NCI-H2029 treated with DMSO at 0.1 percent for 48 hours (cell line): ENCODE measurements around the gene TMEM44.
"Not testable (repeated sequence)": the region's sequence is repeated elsewhere in the genome, so short reads cannot be mapped to it uniquely, and the experiment has no call there.

ENCODE experiments used
- DNase-seq: peaks from one replicate; lab custom pipeline; 2025; lab: John Stamatoyannopoulos, UW

TMEM44 gene

DNA sequence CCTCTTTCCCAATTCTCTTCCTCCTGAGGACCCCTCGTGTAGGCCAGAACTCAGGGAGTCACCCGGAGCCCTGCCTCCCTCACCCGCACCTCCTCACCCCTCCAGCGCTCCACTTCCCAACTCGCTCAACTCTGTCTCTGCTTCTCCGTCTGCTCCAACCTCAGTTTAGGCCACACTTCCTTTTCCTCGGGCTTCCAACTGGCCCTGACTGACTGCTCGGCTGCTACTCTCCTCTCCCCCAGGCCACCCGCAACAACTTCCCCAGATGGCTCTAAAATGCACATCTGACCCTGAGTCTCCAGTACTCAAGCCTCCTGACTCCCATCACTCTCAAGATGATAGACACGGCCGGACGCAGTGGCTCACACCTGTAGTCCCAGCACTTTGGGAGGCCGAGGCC is 23.6 kb downstream of the TMEM44 start:
- DNase-seq: no peak

GRCh38 chr3:194608981-194609380 is 24.2 kb downstream of the TMEM44 start:
- DNase-seq: no peak

DNA sequence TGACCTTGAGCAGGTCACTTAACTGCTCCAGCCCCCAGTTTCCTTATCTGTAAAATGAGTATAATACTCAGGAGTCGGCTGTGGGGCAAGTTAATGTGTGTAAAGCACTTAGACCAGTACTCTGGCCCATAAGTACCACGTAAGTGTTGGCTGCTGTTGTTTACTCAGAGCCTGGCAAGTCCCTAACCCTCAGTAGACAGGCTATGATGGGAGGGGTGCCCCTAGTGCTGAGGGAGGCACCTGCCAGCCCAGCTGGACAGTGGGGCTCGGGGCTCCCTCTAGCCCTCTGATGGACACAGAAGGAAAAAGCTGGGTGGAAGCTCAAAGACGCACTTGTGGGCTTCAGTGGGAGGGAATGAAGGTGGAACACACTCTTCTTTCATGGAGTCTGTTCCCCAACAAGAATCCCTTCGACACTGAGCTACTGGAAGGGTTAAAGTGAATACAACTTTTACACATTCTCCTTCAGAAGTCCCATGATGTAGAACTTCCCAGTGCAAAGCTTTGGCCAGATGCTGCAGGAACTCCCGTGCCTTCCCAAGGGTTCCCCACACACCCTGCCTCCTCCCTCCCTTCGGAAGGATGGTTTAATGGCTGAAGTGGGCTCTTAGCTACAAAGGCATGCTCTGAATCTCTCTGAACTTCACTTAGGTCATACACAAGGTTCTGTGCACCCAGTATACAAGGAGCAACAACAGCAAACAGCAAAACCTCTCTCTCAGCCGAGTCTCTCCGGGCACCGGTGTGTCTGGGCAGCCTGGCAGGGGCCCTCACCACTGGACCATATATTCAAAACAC is 25.4 kb downstream of the TMEM44 start:
- DNase-seq: peak; percentile 65

- DNase-seq: peak; percentile 41
These were observed 26.3 kb downstream of the TMEM44 start for GRCh38 chr3:194606941-194607340.

DNA sequence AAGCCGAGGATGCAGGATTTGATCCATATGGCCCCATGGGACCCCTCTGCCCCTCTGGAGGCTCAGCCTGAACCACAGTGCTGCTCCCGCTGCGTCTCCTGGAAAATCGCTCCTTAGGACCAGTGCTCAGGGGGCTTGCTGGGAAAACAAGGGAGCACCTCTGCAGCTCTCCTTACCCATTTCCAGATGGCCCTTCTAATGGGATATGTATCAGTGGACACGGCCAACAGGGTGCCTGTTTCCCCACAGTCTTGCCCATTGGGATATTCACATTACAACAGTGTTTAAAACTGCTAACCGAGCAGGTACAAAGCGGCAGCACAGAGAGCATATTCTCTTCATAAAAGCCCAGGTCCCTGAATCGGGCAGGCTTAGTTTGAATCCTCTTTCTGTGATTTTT is 27.1 kb downstream of the TMEM44 start:
- no peak for DNase-seq

- not testable (repeated sequence) for DNase-seq
These were observed 27.9 kb downstream of the TMEM44 start for GRCh38 chr3:194605314-194605713.

GRCh38 chr3:194604837-194605236 is 28.4 kb downstream of the TMEM44 start:
- no peak for DNase-seq

GRCh38 chr3:194604126-194604525 is 29.1 kb downstream of the TMEM44 start:
- no peak for DNase-seq

- no peak for DNase-seq
These were observed 30.5 kb downstream of the TMEM44 start for GRCh38 chr3:194602669-194603171.

GRCh38 chr3:194598771-194599557 is 34.3 kb downstream of the TMEM44 start:
- no peak for DNase-seq

DNA sequence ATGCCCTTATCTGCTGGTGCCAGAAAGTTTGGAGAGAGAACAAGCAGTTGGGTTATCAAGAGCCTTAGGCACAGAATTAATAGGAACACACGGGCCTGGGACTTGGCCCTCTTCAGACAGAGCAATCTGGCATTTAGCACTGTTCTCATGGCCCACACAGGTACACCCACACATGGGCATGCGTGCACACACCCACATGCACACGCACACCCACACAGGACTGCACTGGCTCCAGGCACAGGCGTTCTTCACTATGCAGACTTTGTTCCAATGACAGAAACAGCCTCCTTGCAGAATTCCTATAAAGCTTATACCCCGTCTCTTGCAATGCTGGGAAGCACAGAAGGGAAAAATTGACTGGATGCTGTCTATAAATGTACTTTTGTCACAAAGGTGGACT is 36.3 kb downstream of the TMEM44 start:
- no peak for DNase-seq

GRCh38 chr3:194592798-194593752 is 40.1 kb downstream of the TMEM44 start:
- no peak for DNase-seq

GRCh38 chr3:194588741-194589140 is 44.5 kb downstream of the TMEM44 start:
- no peak for DNase-seq

- no peak for DNase-seq
These were observed 45.0 kb downstream of the TMEM44 start for GRCh38 chr3:194588236-194588635.

DNA sequence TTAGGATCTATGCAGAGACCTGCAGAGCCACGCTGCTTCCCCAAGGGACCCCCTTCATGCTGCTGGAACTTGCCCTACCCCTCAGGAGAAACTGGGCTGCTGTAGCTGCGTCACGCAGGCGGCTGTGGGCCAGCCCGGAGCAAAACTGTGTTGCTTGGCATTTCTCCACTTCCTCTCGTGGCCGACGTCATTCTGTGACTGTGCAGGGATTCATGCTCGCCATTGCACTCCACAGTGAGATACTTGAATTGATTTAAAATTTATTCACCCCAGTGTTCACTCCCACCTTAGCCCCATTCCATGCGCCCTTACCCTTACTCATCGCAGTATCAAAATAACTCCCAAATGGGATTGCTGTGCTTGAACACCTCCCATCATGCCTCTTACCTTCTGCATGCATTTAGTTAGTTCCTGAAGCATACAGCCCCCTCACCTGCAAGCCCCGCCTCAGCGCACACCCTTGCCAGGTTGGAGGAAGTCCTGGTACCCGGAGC is 45.7 kb downstream of the TMEM44 start:
- DNase-seq: no peak

- DNase-seq: no peak
These were observed 46.4 kb downstream of the TMEM44 start for GRCh38 chr3:194586836-194587235.

GRCh38 chr3:194585880-194586281 is 47.3 kb downstream of the TMEM44 start:
- DNase-seq: no peak

GRCh38 chr3:194584866-194585265 is 48.4 kb downstream of the TMEM44 start:
- no peak for DNase-seq

GRCh38 chr3:194584320-194584776 is 48.9 kb downstream of the TMEM44 start:
- DNase-seq: no peak

DNA sequence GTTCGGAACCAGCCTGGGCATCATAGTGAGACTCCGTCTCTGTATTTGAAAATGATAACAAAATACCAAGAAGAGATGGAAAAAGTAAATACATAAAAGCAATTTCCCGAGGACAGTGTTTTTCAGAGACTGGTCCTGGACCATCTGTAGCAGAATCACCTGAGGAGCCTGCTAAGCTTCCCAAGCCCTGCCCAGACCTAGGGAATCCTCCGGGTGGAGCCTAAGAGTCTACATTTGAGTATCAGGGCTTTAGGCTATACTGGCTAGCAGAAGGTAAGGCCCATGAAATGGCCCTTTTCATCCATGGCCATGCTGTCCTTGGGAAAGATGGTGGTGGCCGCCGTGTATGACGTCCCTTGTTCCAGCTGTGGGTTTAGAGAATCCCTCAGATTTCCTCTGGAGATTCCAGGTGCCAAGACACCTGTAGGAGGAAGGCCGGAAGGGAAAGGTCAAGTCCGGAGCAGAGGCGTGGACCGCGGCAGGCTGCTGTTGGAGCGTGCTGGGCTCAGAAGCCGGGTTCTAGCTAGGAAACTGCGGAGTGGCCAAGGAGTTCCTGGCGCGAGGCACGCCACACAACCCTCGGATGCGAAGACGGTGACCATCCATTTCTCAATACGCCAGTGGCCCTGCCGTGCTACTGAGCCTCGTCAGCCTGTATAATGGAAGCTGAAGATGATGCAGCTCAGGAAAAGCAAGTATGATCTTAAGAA is 50.9 kb downstream of the TMEM44 start:
- no peak for DNase-seq

GRCh38 chr3:194579091-194579606 is 54.1 kb downstream of the TMEM44 start:
- no peak for DNase-seq
